GM12878 (cell line): ENCODE data around the gene SH2B2. TPM values are rescaled to one million over a fixed set of nuclear protein-coding genes. Genes with fewer than 3 reads are reported as not detected.

ENCODE experiments used
- ASH2L ChIP-seq: fragments of 300-600, 200-600 bp; sonication (generic); IDR thresholded peaks from 2 replicates; pipeline ENCODE4 v1.6.1; 2017; ENCODE audit warnings: low read depth, mild to moderate bottlenecking, borderline replicate concordance
- ATF7 ChIP-seq: fragments of 450-650 bp; IDR thresholded peaks from 2 replicates; pipeline ENCODE4 v1.6.1; 2016; ENCODE audit warnings: low read depth, mild to moderate bottlenecking
- CEBPB ChIP-seq, 2 experiments: fragments of 150-350 bp in 1 of 2; IDR thresholded peaks; 2 replicates each; pipeline ENCODE4 v1.6.1; 2012 to 2014; ENCODE audit warnings: low read depth in 2 of 2, low read length in 2 of 2, borderline replicate concordance in 1 of 2, inconsistent platforms in 1 of 2
- E2F8 ChIP-seq: fragments of 450-650 bp; IDR thresholded peaks from 2 replicates; pipeline ENCODE4 v1.6.1; 2018; ENCODE audit warnings: mild to moderate bottlenecking, low read depth, moderate library complexity; ENCODE audit not compliant: partially characterized antibody
- EGR1 ChIP-seq, 2 experiments: IDR thresholded peaks; 1 replicate in 1 of 2; 2 replicates in 1 of 2; pipeline ENCODE4 v1.6.1; 2011 to 2012; ENCODE audit warnings: low read depth in 2 of 2, low read length in 2 of 2, borderline replicate concordance in 1 of 2, mild to moderate bottlenecking in 1 of 2, moderate library complexity in 1 of 2
- MYB ChIP-seq: fragments of 150-350 bp; IDR thresholded peaks from 2 replicates; pipeline ENCODE4 v1.6.1; 2014; ENCODE audit warnings: mild to moderate bottlenecking, low read depth, low read length, borderline replicate concordance
- MYC ChIP-seq: IDR thresholded peaks from 2 replicates; pipeline ENCODE4 v1.6.1; 2011; ENCODE audit warnings: mild to moderate bottlenecking, low read length, moderate library complexity, inconsistent platforms; ENCODE audit not compliant: insufficient read depth, insufficient replicate concordance, insufficient read length, severe bottlenecking
- NR2F1 ChIP-seq: fragments of 450-650 bp; conservative IDR thresholded peaks from 2 replicates; pipeline ENCODE4 v1.6.1; 2017; ENCODE audit warnings: mild to moderate bottlenecking
- PAX8 ChIP-seq: fragments of 450-650 bp; IDR thresholded peaks from 2 replicates; pipeline ENCODE4 v1.6.1; 2017; ENCODE audit warnings: mild to moderate bottlenecking, moderate library complexity
- POLR2A ChIP-seq: IDR thresholded peaks from 2 replicates; pipeline ENCODE4 v1.6.1; 2011; ENCODE audit warnings: low read depth, mild to moderate bottlenecking, low read length
- RAD51 ChIP-seq: fragments of 450-650 bp; IDR thresholded peaks from 2 replicates; pipeline ENCODE4 v1.6.1; 2016; ENCODE audit warnings: moderate library complexity, mild to moderate bottlenecking, inconsistent platforms
- RELA ChIP-seq: fragments of 450-650 bp; IDR thresholded peaks from 2 replicates; pipeline ENCODE4 v1.8.0; 2014; ENCODE audit warnings: borderline replicate concordance; ENCODE audit not compliant: partially characterized antibody
- SIX5 ChIP-seq: IDR thresholded peaks from 2 replicates; pipeline ENCODE4 v1.6.1; 2011; ENCODE audit warnings: mild to moderate bottlenecking, low read depth, low read length, moderate library complexity; ENCODE audit not compliant: severe bottlenecking
- SMAD1 ChIP-seq: fragments of 450-650 bp; IDR thresholded peaks from 2 replicates; pipeline ENCODE4 v1.6.1; 2018; ENCODE audit warnings: mild to moderate bottlenecking, low read depth; ENCODE audit not compliant: partially characterized antibody
- SMAD5 ChIP-seq: IDR thresholded peaks from 2 replicates; pipeline ENCODE4 v1.6.1; 2016; ENCODE audit warnings: antibody characterized with exemption, low read depth
- SREBF2 ChIP-seq: IDR thresholded peaks from 2 replicates; pipeline ENCODE4 v1.6.1; 2012; ENCODE audit warnings: mild to moderate bottlenecking, low read length
- SRF ChIP-seq, 2 experiments: IDR thresholded peaks; 2 replicates each; pipeline ENCODE4 v1.6.1; 2011; ENCODE audit warnings: low read depth in 2 of 2, low read length in 2 of 2, mild to moderate bottlenecking in 1 of 2, moderate library complexity in 1 of 2
- TAF1 ChIP-seq: IDR thresholded peaks from 2 replicates; pipeline ENCODE4 v1.6.1; 2011; ENCODE audit warnings: mild to moderate bottlenecking, low read depth, low read length, borderline replicate concordance
- ZNF24 ChIP-seq: fragments of 450-650 bp; IDR thresholded peaks from 2 replicates; pipeline ENCODE4 v1.6.1; 2017; ENCODE audit warnings: antibody characterized with exemption, mild to moderate bottlenecking
- polyA plus RNA-seq, 11 experiments: library from polyadenylated mRNA; depleted of rRNA in 4 of 11; unstranded in 6 of 11; stranded (reverse) in 5 of 11; fragments of >200 nt; fragmentation: Nextera tagmentation in 4 of 11; fragmentation: Illumina TruSeq in 1 of 11; extraction: Ambion mirVana in 4 of 11; extraction: Trizol in 1 of 11; gene quantifications; 1 replicate in 1 of 11; 2 replicates in 10 of 11; pipeline versions ENCODE4 v1.2.1 to v1.2.3, GENCODE V29; 2011 to 2016; ENCODE audit warnings: inconsistent platforms in 2 of 11, missing spikeins in 2 of 11, low read depth in 1 of 11
- total RNA-seq, 4 experiments: library from RNA; depleted of rRNA in 3 of 4; stranded (reverse); fragments of >200 nt in 3 of 4; fragmentation: Illumina TruSeq in 1 of 4; extraction: Trizol in 1 of 4; gene quantifications; 2 replicates each; pipeline versions ENCODE4 v1.2.1 to v1.2.3, GENCODE V29; 2013 to 2021
- TF ChIP-seq, protein P1 (sequence below): fragments of 450-650 bp; formaldehyde crosslinking; IDR thresholded peaks from 2 replicates; pipeline ENCODE4 v1.5.0; 2022; ENCODE audit warnings: mild to moderate bottlenecking, missing genetic modification characterization
- TF ChIP-seq, protein P2 (sequence below): IDR thresholded peaks from 2 replicates; pipeline ENCODE4 v1.6.1; 2012; ENCODE audit warnings: low read depth, low read length, improper control_type of control experiment
- TF ChIP-seq, protein P3 (sequence below): fragments of 450-650 bp; IDR thresholded peaks from 2 replicates; pipeline ENCODE4 v1.6.1; 2017; ENCODE audit warnings: mild to moderate bottlenecking

SH2B2 gene
- total and polyA plus RNA-seq, 10 of the 15 experiments (the other 5 are each of a cell fraction or from before 2014, with no cell fraction given): 0.13 to 55.1 (median 7.4) TPM; not detected in 1

- TF ChIP-seq RAD51 (peak; percentile 58; the same call in 1 of the 2 replicates), POLR2A (no peak), SMAD1 (peak; percentile 23), MYB (no peak), ASH2L (no peak), RELA (no peak), CEBPB (IDR thresholded peaks at IDR 0.05; ENCODE audit: borderline replicate concordance in 1 of 2, low read depth in 2 of 2, low read length in 2 of 2) (no peak), ATF7 (peak; percentile 80), MYC (no peak), SRF (IDR thresholded peaks at IDR 0.05; ENCODE audit: low read depth in 2 of 2, low read length in 2 of 2) (no peak), SMAD5 (no peak), SIX5 (no peak), SREBF2 (no peak), TAF1 (no peak), E2F8 (peak; percentile 48), PAX8 (no peak), EGR1 (IDR thresholded peaks at IDR 0.05; ENCODE audit: borderline replicate concordance in 1 of 2, low read depth in 2 of 2, low read length in 2 of 2) (no peak), NR2F1 (peak; percentile 98), ZNF24 (no peak; the same call in 1 of the 2 replicates)
- TF ChIP-seq, protein P1, sequence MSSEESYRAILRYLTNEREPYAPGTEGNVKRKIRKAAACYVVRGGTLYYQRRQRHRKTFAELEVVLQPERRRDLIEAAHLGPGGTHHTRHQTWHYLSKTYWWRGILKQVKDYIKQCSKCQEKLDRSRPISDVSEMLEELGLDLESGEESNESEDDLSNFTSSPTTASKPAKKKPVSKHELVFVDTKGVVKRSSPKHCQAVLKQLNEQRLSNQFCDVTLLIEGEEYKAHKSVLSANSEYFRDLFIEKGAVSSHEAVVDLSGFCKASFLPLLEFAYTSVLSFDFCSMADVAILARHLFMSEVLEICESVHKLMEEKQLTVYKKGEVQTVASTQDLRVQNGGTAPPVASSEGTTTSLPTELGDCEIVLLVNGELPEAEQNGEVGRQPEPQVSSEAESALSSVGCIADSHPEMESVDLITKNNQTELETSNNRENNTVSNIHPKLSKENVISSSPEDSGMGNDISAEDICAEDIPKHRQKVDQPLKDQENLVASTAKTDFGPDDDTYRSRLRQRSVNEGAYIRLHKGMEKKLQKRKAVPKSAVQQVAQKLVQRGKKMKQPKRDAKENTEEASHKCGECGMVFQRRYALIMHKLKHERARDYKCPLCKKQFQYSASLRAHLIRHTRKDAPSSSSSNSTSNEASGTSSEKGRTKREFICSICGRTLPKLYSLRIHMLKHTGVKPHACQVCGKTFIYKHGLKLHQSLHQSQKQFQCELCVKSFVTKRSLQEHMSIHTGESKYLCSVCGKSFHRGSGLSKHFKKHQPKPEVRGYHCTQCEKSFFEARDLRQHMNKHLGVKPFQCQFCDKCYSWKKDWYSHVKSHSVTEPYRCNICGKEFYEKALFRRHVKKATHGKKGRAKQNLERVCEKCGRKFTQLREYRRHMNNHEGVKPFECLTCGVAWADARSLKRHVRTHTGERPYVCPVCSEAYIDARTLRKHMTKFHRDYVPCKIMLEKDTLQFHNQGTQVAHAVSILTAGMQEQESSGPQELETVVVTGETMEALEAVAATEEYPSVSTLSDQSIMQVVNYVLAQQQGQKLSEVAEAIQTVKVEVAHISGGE: no peak
- TF ChIP-seq, protein P2, sequence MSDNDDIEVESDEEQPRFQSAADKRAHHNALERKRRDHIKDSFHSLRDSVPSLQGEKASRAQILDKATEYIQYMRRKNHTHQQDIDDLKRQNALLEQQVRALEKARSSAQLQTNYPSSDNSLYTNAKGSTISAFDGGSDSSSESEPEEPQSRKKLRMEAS: no peak
- TF ChIP-seq, protein P3, sequence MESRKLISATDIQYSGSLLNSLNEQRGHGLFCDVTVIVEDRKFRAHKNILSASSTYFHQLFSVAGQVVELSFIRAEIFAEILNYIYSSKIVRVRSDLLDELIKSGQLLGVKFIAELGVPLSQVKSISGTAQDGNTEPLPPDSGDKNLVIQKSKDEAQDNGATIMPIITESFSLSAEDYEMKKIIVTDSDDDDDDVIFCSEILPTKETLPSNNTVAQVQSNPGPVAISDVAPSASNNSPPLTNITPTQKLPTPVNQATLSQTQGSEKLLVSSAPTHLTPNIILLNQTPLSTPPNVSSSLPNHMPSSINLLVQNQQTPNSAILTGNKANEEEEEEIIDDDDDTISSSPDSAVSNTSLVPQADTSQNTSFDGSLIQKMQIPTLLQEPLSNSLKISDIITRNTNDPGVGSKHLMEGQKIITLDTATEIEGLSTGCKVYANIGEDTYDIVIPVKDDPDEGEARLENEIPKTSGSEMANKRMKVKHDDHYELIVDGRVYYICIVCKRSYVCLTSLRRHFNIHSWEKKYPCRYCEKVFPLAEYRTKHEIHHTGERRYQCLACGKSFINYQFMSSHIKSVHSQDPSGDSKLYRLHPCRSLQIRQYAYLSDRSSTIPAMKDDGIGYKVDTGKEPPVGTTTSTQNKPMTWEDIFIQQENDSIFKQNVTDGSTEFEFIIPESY: no peak
These were observed 19.0 kb downstream of the SH2B2 start (continued) for GRCh38 chr7:102305414-102306268.
